ENCODE results near the gene EVA1A. TPM values are rescaled to one million over a fixed set of nuclear protein-coding genes. Genes with fewer than 3 reads are reported as not detected.
"Not testable (repeated sequence)": the region's sequence is repeated elsewhere in the genome, so short reads cannot be mapped to it uniquely, and the experiment has no call there.

The EVA1A gene
- total RNA-seq, 1 donor from 2014 or later = not detected

DNA sequence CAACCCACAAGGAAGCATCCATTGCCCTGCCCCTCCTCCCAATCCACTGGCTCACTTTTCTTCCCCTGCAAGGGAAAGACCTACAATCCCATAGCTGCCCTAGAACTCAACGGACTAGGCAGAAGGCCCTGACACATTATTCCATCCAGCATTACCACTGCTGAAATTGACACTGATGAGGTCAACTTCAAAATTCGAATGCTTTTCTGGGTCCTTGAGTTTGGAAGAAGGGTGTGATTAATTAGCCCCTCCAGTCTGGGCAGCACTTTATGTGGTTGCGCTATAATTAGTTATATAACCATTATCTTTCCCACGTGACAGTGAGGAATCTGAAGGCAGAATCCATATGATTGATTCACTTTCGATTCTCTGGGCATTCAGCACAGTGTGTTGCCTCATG is 55.7 kb downstream of the EVA1A start:
- H3K27me3 Mint-ChIP-seq (ENCODE audit: insufficient read depth) = peaks cover 4% of the 10 kb centered on the region
- DNase-seq (ENCODE audit: low spot score) = no peak
- H3K9me3 Mint-ChIP-seq = no peaks in the 10 kb centered on the region
- H3K36me3 Mint-ChIP-seq (ENCODE audit: low read depth) = no peaks in the 10 kb centered on the region
- H3K4me1 Mint-ChIP-seq (ENCODE audit: low read depth) = no peaks in the 10 kb centered on the region
- H3K27ac Mint-ChIP-seq = no peak overlapping the region
- no peak overlapping the region for H3K4me3 Mint-ChIP-seq
- intact Hi-C loops (cut with micrococcal nuclease) = no loop called here

DNA sequence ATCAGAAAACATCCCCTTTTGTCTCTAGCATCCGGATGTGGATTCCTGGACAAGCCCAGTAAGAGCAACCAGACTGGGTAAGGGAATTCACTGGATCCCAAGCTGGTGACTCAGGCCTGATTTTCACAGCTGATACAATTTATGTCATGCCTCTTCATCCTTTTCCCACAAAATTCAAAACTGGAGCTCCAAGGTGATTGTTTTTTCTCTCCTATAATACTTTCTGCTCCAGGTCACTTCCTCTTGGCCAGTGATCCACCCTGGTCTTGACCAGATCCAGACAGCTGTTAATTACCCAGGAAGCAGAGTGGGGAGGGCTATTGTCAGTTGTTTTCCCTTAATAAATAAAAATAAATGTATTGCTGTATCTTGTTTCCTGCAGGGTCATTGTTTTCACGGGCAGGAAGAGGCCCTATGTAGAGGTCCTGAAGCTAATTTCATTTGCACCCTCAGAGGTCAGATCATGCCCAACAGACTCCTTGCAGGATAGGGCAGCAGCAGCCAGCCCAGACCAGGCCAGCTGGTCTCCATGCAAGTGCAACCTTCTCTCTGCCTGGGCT is 57.6 kb downstream of the EVA1A start:
- Mint-ChIP-seq H3K27me3 (ENCODE audit: insufficient read depth) (peaks cover 4% of the 10 kb centered on the region), H3K36me3 (ENCODE audit: low read depth) (no peaks in the 10 kb centered on the region), H3K27ac (no peak overlapping the region), H3K4me1 (ENCODE audit: low read depth) (no peaks in the 10 kb centered on the region), H3K9me3 (no peaks in the 10 kb centered on the region), H3K4me3 (no peak overlapping the region)
- no peak for DNase-seq (ENCODE audit: low spot score)
- intact Hi-C loops (cut with micrococcal nuclease) = no loop called here

DNA sequence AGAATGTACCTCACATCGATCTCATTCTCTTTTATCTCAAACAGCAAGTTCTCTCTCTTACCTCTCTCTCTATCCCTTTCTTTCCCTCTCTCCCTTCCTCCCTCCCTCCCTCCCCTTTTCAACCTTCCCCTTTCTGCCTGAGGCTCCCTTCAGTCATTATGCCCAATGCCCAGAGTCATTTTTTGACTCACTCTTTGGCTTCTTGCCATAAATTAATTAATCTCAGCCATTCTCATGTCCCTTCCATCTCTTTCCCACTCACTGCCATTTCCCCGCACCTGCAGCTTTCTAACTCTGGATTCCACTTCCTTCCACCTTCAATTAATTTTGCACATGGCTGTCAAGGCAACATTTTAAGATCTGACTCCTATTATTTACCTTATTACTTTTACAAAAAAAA is 60.1 kb downstream of the EVA1A start:
- Mint-ChIP-seq H3K4me3 (no peak overlapping the region), H3K4me1 (ENCODE audit: low read depth) (no peaks in the 10 kb centered on the region), H3K27me3 (ENCODE audit: insufficient read depth) (peaks cover 4% of the 10 kb centered on the region), H3K9me3 (no peaks in the 10 kb centered on the region), H3K36me3 (ENCODE audit: low read depth) (no peaks in the 10 kb centered on the region), H3K27ac (no peak overlapping the region)
- no peak for DNase-seq (ENCODE audit: low spot score)
- intact Hi-C loops (cut with micrococcal nuclease) = no loop called here

DNA sequence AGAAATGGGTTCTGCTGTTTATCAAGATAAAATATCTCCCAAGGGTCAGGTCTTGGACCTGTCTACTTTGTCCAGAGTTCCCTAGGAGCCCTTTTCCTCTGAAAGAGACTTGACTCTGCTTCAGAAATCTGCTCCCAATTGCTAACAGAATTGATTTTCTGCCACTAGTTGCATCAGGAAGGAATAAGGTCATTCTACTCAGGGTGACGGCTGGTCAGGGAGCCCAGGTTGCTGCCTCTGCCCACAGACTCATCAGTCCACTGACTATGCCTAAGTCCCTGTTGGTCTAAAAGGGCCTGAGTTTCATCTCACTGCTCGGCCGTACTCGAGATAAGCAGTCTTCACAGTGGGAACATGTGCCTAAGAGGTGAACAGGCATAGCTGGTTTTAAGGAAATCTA is 61.2 kb downstream of the EVA1A start:
- H3K4me3 Mint-ChIP-seq = no peak overlapping the region
- H3K36me3 Mint-ChIP-seq (ENCODE audit: low read depth) = no peaks in the 10 kb centered on the region
- no peaks in the 10 kb centered on the region for H3K9me3 Mint-ChIP-seq
- DNase-seq (ENCODE audit: low spot score) = no peak
- intact Hi-C loops (cut with micrococcal nuclease) = no loop called here
- peaks cover 4% of the 10 kb centered on the region for H3K27me3 Mint-ChIP-seq (ENCODE audit: insufficient read depth)
- H3K4me1 Mint-ChIP-seq (ENCODE audit: low read depth) = no peaks in the 10 kb centered on the region
- no peak overlapping the region for H3K27ac Mint-ChIP-seq

DNA sequence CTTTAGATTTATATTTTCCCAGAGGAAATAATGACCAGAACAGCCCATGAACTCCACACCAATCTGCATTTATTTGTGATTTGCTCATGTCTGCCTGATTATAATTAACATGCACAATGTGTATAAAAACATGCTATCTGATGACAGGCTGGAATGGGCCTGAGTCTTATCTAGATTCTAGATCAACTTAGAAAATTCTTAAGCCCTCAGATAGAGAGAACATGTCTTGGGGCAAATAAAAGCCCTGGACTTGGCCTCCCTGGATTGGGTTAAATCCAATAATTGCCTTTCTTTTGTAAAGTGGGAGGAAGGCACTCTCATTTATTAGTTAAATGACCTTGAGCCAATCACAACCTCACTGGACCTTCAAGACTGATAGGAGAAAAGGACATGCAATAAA is 61.8 kb downstream of the EVA1A start:
- Mint-ChIP-seq H3K9me3 (no peaks in the 10 kb centered on the region), H3K4me1 (ENCODE audit: low read depth) (no peaks in the 10 kb centered on the region), H3K27me3 (ENCODE audit: insufficient read depth) (peaks cover 4% of the 10 kb centered on the region), H3K27ac (no peak overlapping the region), H3K36me3 (ENCODE audit: low read depth) (no peaks in the 10 kb centered on the region), H3K4me3 (no peak overlapping the region)
- DNase-seq (ENCODE audit: low spot score) = no peak
- intact Hi-C loops (cut with micrococcal nuclease) = no loop called here

DNA sequence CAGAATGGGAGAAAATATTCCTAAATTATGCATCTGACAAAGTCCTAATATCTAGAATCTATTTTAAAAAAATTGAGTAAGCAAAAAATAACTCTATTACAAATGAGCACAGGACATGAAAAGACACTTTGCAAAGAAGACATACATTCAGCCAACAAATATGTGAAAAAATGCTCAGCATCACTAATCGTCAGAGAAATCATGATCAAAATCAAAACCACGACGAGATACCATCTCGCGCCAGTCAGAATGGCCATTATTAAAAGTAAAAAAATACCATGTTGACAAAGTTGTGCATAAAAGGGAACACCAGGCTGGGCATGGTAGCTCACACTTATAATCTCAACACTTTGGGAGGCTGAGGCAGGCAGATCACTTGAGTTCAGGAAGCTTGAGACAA is 63.5 kb downstream of the EVA1A start:
- Mint-ChIP-seq H3K36me3 (ENCODE audit: low read depth) (no peaks in the 10 kb centered on the region), H3K4me3 (no peak overlapping the region), H3K27me3 (ENCODE audit: insufficient read depth) (peaks cover 4% of the 10 kb centered on the region), H3K4me1 (ENCODE audit: low read depth) (no peaks in the 10 kb centered on the region), H3K27ac (no peak overlapping the region), H3K9me3 (no peaks in the 10 kb centered on the region)
- no peak for DNase-seq (ENCODE audit: low spot score)
- intact Hi-C loops (cut with micrococcal nuclease) = no loop called here

DNA sequence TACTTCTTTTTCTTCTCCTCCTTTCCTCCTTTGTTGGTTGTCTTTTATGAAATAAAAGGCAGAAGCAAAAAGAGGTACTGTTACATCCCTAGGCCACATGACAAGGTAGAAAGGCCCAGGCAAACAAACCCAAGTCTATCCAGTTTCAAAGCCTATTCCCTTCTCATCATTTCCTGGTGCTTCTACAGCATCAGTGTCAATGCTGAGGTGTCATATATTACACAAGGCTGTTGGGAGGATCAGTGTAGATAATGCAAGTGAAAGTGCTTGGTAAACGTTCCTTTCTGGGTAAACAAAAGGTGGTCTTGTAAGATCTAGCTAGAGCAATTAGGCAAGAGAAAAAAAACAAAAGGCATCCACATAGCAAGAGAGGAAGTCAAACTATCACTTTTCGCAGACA is 64.9 kb downstream of the EVA1A start:
- Mint-ChIP-seq H3K9me3 (no peaks in the 10 kb centered on the region), H3K27me3 (ENCODE audit: insufficient read depth) (peaks cover 2% of the 10 kb centered on the region), H3K4me3 (no peak overlapping the region), H3K27ac (no peak overlapping the region), H3K4me1 (ENCODE audit: low read depth) (no peaks in the 10 kb centered on the region), H3K36me3 (ENCODE audit: low read depth) (no peaks in the 10 kb centered on the region)
- intact Hi-C loops (cut with micrococcal nuclease) = no loop called here
- no peak for DNase-seq (ENCODE audit: low spot score)

DNA sequence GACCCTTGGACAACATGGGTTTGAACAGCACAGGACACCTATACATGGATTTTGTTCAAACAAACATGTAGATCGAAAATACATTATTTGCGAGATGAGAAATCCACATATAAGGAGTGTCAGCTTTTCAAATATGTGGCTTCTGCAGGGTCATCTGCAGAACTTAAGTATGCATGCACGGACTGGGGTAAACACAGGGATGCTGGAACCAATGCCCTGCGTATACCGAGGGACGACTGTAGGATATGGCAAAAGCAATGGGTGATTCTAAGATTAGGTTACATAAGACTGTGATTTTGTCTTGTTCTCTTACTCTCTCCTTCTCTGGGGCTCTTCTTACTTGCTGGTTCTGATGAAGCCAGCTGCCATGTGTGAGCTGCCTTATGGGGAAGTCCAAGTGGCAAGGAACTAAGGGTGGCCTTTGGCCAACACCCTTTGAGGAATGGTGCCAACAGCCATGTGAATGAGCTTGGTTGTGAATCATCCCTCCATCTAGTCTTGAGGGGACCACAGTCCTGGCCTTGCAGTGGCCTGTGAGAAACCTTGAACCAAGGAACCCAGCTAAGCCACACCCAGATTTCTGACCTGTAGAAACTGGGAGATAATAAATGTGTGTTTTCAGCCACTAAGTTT is 66.5 kb downstream of the EVA1A start:
- Mint-ChIP-seq H3K4me1 (ENCODE audit: low read depth) (no peaks in the 10 kb centered on the region), H3K27me3 (ENCODE audit: insufficient read depth) (no peaks in the 10 kb centered on the region), H3K9me3 (no peaks in the 10 kb centered on the region), H3K36me3 (ENCODE audit: low read depth) (no peaks in the 10 kb centered on the region), H3K27ac (no peak overlapping the region), H3K4me3 (no peak overlapping the region)
- intact Hi-C loops (cut with micrococcal nuclease) = no loop called here
- DNase-seq (ENCODE audit: low spot score) = no peak

DNA sequence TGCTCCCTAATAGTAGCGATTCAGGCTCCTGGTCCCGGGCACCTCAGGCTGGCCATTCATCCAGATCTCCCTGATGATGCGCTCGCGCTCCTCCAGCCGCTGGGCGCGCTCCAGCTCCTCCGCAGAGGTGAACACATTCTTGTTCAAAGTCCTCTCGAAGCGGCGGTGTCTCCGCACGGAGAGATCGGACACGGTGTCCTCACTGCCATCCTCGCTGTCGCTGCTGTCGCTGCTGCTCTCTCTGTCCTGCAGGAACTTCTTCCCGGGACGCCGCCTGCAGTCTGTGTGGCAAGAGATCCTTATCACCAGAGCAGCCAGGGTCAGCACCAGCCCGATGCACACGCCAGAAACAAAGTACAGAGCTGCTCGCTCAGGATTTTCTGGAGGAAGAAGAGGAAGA is 67.5 kb downstream of the EVA1A start:
- Mint-ChIP-seq H3K36me3 (ENCODE audit: low read depth) (no peaks in the 10 kb centered on the region), H3K27me3 (ENCODE audit: insufficient read depth) (peaks cover 2% of the 10 kb centered on the region), H3K4me3 (no peak overlapping the region), H3K4me1 (ENCODE audit: low read depth) (no peaks in the 10 kb centered on the region), H3K27ac (no peak overlapping the region), H3K9me3 (no peaks in the 10 kb centered on the region)
- DNase-seq (ENCODE audit: low spot score) = no peak
- intact Hi-C loops (cut with micrococcal nuclease) = no loop called here

DNA sequence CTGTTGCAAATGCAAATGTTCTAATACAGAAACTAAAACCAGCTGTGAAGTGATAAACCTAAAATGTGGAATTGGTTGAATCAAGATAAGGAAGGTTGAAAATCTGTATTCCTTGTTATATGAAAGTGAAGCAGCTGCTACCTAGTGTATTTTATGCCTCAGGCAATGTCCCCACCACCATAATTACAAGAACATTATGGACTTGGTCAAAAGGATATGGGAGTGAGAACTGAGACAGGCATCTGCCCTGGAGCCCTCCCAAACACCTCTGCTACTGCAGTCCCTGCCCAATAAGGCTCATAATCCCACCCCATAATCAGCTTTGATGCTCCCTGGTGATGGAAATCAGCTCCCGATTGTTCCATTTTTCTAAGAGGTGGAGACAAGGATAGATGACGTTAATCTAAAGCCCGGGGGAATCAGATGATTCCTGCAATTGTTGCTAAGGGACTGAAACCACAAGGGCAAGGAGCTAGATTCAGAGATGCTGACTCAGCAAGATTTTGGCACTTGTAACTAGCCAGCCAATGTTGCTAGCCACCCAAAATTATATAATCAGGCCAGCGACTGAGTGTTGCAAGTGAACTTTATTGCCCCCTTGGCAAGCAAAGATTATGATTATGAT is 69.5 kb downstream of the EVA1A start:
- H3K27ac Mint-ChIP-seq = no peak overlapping the region
- H3K4me1 Mint-ChIP-seq (ENCODE audit: low read depth) = no peaks in the 10 kb centered on the region
- H3K9me3 Mint-ChIP-seq = no peaks in the 10 kb centered on the region
- no peaks in the 10 kb centered on the region for H3K36me3 Mint-ChIP-seq (ENCODE audit: low read depth)
- peaks cover 3% of the 10 kb centered on the region for H3K27me3 Mint-ChIP-seq (ENCODE audit: insufficient read depth)
- no peak overlapping the region for H3K4me3 Mint-ChIP-seq
- intact Hi-C loops (cut with micrococcal nuclease) = no loop called here
- DNase-seq (ENCODE audit: low spot score) = no peak

DNA sequence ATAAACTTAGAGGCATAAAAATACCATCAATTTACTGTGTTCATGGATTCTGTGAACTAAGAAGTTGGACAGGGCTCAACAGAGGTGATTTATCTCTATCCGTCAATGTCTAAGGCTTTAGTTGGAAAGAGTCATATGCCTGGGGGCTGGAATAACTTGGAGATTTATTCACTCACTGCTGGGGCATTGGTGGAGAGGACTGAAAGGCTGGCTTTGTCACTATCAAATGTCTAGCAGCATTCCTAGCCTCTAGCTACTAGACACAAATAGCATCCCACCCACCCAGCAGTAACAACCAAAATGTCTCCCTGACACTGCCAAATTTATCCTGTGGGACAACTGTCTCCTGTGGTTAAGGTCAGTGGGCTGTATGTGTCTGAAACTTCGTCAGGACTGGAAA is 71.0 kb downstream of the EVA1A start:
- Mint-ChIP-seq H3K4me1 (ENCODE audit: low read depth) (no peaks in the 10 kb centered on the region), H3K4me3 (no peak overlapping the region), H3K27ac (no peak overlapping the region), H3K27me3 (ENCODE audit: insufficient read depth) (peaks cover 3% of the 10 kb centered on the region), H3K9me3 (no peaks in the 10 kb centered on the region), H3K36me3 (ENCODE audit: low read depth) (no peaks in the 10 kb centered on the region)
- no peak for DNase-seq (ENCODE audit: low spot score)
- intact Hi-C loops (cut with micrococcal nuclease) = no loop called here

DNA sequence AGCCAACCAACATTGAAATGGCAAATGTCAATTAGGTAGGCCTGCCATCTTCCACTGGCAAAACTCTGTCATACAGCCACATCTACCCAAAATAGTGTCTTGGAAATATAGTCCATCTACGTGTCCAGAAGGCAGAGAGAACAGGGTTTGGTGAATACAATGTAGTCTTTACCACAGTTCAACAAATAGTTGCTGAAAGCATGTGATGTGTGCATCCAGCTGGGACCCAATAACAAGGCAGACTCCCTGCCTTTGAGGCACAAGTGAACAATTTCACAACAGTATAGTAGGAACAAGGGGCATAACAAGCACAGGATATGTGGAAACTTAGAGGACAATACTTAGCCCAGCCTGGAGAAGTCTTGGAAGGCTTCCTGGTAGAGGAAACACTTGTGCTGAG is 72.6 kb downstream of the EVA1A start:
- H3K9me3 Mint-ChIP-seq = no peaks in the 10 kb centered on the region
- no peaks in the 10 kb centered on the region for H3K4me1 Mint-ChIP-seq (ENCODE audit: low read depth)
- DNase-seq (ENCODE audit: low spot score) = no peak
- H3K36me3 Mint-ChIP-seq (ENCODE audit: low read depth) = no peaks in the 10 kb centered on the region
- H3K4me3 Mint-ChIP-seq = no peak overlapping the region
- H3K27me3 Mint-ChIP-seq (ENCODE audit: insufficient read depth) = peaks cover 3% of the 10 kb centered on the region
- intact Hi-C loops (cut with micrococcal nuclease) = no loop called here
- no peak overlapping the region for H3K27ac Mint-ChIP-seq

DNA sequence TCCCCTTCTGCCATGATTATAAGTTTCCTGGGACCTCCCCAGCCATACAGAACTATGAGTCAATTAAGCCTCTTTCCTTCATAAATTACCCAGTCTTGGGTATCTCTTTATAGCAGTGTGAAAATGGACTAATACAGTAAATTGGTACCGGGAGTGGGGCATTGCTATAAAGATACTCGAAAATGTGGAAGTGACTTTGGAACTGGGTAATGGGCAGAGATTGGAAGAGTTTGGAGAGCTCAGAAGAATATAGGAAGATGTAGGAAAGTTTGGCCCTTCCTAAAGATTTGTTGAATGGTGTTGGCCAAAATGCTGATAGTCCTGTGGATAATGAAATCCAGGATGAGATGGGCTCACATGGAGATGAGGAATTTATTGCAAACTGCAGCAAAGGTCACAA is 74.0 kb downstream of the EVA1A start:
- H3K36me3 Mint-ChIP-seq (ENCODE audit: low read depth); H3K27me3 Mint-ChIP-seq (ENCODE audit: insufficient read depth); DNase-seq (ENCODE audit: low spot score); H3K4me3 Mint-ChIP-seq; intact Hi-C loops (cut with micrococcal nuclease); H3K27ac Mint-ChIP-seq; H3K9me3 Mint-ChIP-seq; H3K4me1 Mint-ChIP-seq (ENCODE audit: low read depth): not testable (repeated sequence)

DNA sequence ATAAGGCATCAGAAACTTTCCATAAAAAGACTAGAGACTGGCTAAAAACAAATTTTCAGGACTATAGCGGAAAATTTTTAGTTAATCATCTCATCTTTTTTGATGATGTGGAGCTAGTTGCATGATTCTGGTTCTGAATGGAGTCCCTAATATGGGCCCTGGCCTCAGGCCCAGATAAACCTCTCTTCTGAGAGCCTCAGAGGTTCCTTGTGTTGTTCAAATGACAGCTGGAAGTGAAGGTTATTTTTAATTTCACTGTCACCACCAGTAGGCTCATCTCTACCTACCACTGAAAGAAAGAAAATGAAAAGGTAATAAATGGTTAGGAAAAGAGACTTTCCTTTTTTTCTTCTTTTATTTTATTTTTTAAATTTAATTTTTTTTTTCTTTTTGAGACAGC is 75.9 kb downstream of the EVA1A start:
- DNase-seq (ENCODE audit: low spot score) = no peak
- H3K27ac Mint-ChIP-seq = no peak overlapping the region
- intact Hi-C loops (cut with micrococcal nuclease) = no loop called here
- no peaks in the 10 kb centered on the region for H3K9me3 Mint-ChIP-seq
- H3K27me3 Mint-ChIP-seq (ENCODE audit: insufficient read depth) = peaks cover 5% of the 10 kb centered on the region
- no peaks in the 10 kb centered on the region for H3K36me3 Mint-ChIP-seq (ENCODE audit: low read depth)
- H3K4me1 Mint-ChIP-seq (ENCODE audit: low read depth) = no peaks in the 10 kb centered on the region
- no peak overlapping the region for H3K4me3 Mint-ChIP-seq
